Umbilical cord (tissue), 2 donors: ENCODE data around the gene APIP. TPM values are rescaled to one million over a fixed set of nuclear protein-coding genes. Genes with fewer than 3 reads are reported as not detected.
"Not testable (repeated sequence)": the region's sequence is repeated elsewhere in the genome, so short reads cannot be mapped to it uniquely, and the experiment has no call there.

ENCODE experiments used
- DNase-seq: peaks from one replicate; pipeline ENCODE4 v3.0.0-alpha.2; 2015; ENCODE audit warnings: low spot score
- total RNA-seq: library from RNA; depleted of rRNA; stranded (reverse); fragments of >200 nt; gene quantifications from one replicate; pipeline ENCODE4 v1.2.3, GENCODE V29; 2014; ENCODE audit warnings: low replicate concordance; ENCODE audit not compliant: insufficient read depth

The APIP gene
- total RNA-seq, 1 donor from 2014 or later, result 28.9 TPM

DNA sequence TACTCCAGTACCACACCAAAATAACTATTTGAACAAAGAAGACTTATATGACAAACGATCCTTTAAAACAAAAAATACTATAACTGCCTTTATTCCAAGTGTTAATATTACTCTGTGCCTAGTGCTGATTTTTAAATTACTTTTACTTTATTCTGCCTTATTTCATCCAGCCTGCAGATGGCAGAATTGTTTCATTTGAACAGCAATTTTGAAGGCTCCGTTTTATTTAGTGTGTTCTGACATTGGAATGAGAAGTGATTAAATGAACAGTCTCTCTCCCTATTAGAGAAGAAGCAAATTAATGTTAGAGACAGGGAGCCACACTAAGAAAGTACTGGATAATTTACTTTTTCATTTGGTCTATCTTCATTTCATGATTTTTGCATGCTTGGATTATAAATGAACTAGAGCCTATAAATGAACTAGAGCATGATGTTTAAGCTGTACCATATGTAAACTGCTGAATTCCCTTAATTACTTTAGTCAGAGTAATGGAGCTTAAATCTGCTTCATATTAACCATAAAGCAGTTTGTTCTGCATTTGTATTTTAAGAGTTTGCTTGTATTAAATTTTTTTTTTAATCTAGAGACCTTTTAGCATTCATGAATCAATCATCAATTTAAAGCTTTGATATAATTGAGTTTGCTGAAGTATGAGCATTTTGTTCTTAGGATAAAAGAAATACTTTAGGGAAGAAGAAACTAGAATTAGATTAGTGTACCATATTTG is 10.1 kb upstream of the APIP start:
- DNase-seq, result peak; percentile 68

GRCh38 chr11:34924714-34925113 is 8.5 kb upstream of the APIP start:
- DNase-seq, result no peak

GRCh38 chr11:34921156-34921555 is 5.0 kb upstream of the APIP start:
- no peak for DNase-seq

DNA sequence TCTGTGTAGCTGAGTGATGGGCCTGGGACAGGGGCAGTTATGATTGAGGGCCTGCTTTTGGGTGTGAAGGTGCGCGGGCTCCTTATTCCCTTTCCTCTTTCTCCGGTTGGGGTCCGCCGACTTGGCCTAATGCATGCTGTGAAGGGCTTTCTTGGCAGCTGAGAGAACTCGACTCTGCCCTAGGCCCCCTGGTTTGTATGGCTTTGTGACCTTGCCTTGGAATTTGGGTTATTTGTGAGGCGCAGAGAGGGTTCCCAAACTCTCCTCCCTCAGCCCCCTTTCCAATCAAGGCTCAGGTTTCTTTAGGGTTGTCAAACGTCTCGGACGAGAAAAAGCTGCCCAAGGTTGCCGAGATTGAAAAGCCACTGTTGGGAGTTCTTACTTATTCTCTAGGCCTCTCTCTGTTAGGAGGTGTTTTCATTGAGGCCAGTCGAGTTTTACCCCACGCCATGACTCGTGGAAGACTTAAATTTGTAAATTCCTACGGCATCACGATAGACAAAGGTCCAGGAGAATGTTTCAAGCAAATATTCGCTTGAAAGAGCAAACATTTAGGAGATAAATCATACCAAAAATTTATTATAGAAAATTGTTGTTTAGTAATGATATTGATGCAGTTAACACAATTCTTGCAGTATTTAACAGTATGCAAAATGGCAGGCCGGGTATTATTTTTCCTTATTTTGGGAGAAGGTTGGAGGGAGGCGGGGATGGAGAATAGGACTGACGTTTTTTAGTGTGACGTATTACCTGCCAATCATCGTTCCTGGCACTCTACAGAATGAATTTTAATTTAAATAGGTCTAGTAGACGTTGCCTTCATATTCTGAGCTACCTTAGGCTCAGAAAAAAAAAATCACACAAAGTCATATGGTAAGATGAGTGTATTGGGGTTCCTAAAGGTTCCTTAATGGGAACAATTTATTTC is 928 bp upstream of the APIP start:
- peak; percentile 23 for DNase-seq

DNA sequence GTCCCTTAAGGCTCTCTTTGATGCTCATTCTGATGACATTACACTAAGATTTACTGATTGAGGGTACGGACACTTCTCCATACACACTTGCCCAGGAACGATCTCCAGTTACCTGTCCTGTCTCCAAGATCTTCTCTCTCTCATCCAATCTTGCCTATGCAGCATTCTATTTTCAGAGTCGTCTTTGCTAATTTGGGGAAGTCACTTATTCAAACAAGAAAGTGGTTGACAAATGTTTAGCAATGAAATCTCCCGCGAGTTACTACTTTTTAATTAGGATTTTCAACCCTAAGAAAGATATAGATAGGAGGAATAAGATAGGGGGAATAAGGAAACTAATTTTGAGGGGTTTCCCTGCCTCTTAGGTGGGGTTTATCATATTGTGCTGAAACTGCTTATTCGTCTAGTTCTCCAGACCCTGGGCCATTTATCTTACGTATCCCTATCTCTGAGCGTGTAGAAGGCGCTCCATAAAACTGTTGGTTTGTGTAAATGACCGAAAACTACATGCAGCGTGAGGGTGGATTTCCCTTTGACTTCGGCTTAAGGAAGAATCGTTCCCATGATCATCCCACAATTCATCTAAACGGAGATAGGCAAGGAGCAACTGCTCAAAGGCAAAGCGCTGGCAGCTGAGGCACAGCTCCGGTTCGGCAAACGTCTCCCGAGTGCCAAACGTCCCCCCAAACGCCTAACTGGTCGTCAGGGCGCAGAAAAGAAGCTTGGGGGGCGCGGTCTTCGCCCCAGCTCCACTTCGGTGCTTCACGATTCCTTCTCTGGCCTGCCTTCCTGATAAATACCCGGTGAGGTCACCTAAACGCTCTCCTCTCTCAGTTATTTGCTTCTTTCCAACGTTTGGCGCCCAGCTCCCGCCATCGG is 804 bp downstream of the APIP start:
- no peak for DNase-seq

DNA sequence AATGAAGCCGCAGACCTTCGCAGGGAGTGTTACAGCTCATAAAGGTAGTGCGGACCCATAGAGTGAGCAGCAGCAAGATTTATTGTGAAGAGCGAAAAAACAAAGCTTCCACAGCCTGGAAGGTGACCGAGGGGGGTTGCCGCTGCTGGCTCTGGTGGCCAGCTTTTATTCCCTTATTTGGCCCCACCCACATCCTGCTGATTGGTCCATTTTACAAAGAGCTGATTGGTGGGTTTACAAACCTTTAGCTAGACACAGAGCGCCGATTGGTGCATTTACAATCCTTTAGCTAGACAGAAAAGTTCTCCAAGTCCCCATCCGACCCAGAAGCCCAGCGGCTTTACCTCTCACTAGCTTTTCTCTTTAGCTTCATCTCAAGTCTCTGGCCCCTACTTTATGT is 2.6 kb downstream of the APIP start:
- DNase-seq, result not testable (repeated sequence)

DNA sequence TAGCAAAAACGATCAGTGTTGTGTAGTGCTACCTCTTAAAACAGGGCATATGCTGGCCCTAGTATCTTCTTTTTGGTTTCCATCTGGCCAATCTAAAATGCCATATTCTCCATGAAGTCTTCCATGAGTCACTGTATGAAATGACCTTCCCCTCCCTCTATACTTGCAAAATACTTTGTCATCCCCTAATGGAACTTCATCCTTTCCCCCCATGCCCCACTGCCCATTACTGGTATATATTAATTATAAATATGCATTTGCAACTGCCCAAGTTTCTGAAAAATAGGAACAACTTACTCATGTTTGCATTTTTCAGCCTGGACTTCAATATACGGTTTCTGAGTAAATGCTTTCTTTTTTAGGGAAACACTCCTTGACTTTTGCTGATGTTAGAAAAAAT is 4.5 kb downstream of the APIP start:
- no peak for DNase-seq

GRCh38 chr11:34910817-34911216 is 5.4 kb downstream of the APIP start:
- no peak for DNase-seq

GRCh38 chr11:34909955-34910354 is 6.2 kb downstream of the APIP start:
- no peak for DNase-seq

GRCh38 chr11:34909415-34909814 is 6.8 kb downstream of the APIP start:
- DNase-seq, result no peak

DNA sequence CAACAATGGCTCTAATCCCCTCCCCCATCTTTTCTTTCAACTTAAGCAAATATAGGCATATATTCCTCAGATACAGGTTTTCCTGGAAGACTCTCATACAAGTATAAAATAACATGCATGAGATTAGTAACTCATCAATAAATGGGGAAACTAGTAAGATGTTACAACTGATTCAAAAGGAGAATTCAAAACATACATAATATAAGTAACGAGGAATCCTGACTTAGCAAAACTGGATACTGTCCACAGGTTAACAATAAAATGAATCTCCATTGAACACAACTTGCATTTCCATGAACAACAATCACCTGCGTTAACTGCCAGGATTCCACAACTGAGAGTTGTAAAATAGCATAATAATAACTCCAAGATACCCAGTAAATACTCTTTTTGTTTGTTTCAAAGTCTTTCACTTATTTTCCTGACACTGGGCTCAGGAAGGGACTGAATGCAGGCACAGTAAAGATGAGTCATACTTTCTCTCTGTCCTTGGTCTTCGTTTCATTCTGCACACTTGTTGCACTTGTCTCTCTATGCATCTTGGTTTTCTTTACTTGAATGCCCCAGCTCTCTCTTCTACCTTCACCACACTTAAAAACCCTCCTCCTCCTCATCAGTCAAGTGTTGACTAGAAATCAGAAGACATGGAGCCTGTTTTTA is 8.1 kb downstream of the APIP start:
- DNase-seq, result no peak

DNA sequence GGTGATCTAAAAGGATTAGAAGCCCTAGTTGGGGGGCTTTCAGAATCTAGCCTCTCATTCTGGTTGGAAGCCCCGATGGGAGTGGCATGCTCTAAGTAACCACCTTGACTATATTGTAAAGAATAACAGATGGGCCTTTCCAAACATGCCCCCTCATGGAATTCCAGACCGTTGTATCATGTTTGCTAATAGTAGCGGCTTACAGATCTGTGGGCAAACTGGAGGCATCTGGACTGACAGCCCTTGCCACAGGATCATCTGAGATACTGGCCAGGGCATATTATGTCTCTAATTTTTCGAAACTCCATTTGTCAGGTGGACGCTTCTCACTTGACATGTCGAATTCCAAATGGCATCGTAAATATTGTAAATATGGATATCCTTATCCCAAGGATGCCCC is 10.5 kb downstream of the APIP start:
- DNase-seq, result no peak

GRCh38 chr11:34904421-34904955 is 11.7 kb downstream of the APIP start:
- no peak for DNase-seq

GRCh38 chr11:34899633-34900016 is 16.6 kb downstream of the APIP start:
- DNase-seq, result no peak

- DNase-seq, result no peak
Observed at GRCh38 chr11:34898474-34898873, 17.7 kb downstream of the APIP start.

DNA sequence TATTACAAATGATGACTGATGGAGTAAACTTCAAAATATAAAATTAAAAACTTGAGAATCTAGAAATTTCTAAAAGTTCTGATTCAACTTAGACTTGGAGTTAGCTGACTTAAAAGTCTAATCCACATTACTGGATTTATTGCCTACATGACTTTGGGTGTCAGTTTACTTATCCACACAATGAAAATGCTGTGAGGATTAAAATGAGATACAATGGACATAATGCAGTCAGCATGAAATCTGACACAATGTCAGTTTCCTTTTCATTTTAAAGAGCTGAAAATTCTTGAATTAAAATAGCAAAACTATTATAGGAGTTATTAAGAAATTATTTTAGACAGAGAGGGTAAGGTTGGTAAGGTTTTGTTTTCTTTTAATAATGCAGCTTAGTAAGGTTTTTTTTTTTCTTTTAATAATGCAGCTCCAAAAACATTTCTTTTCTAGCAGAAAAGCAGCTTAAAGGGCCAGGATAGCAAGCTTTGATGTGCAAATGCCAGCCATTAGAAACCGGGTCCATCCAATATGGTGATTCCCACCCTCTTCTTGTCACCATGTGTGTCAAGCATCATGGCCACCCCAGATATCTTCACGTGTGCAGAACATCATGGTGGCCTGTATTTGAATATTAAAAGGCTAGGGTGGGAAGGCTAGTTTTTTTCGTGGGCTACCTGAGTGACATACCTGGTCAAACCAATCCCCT is 18.9 kb downstream of the APIP start:
- DNase-seq, result no peak

- DNase-seq, result not testable (repeated sequence)
Observed at GRCh38 chr11:34896191-34896590, 20.0 kb downstream of the APIP start.

DNA sequence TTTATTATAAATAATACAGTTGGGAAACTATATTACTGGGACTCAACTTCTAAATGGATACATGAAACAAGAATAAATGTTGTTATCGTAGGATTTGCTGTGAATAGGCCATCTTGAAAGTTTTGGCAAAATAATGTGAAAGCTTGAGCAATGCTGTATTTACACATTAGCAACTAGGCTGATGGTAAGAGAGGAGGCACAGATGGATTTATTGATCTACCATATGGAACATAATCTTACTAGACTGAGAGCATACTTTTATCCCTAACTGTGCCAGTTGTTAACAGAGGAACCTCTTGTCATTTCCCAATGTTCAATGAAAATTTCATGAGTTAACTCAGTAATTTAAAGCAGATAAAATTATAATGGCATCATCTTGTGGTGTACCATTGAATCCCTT is 22.8 kb downstream of the APIP start:
- DNase-seq, result no peak

DNA sequence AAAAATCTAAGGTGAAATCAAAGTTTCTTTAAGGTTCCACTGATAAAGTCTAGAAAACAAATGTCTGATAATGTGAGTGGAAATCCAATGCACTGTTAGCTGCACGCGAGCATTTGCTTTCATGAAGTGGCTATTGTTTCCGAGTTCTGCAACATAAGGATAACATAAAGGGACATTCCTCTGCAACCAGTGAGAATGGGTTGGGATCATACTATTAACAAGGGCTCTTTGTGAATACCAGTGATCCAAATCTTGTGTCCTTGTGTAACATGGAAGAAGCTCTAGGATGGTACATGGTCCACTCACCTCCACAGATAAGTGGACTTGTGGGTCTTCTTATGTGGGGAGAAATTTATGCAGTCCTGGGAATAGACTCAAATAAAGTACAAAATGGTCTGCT is 24.6 kb downstream of the APIP start:
- DNase-seq, result no peak

DNA sequence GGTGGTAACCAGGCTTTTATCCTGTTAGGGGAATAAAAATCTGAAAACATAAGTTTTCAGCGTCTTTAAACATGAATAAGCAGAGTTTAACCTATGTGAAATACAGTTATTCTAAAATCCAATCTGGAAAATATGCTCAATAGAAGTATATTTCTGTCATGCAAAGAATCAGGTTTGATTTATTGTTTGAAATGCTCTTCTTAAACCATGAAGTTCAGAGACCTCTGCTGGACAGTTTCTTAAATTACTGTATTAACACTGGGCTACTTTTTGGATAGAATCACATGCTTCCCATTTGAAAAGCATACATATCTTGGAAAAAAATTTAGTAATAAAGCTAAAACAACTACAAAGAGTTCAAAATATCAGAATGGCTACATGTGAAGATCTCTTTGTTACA is 25.4 kb downstream of the APIP start:
- peak; percentile 44 for DNase-seq
